ENCODE data around the gene ANTXR2. TPM values are rescaled to one million over a fixed set of nuclear protein-coding genes. Genes with fewer than 3 reads are reported as not detected.

ANTXR2 gene
- total RNA-seq, 4 donors from 2014 or later: 136 to 215 (median 183) TPM

DNA sequence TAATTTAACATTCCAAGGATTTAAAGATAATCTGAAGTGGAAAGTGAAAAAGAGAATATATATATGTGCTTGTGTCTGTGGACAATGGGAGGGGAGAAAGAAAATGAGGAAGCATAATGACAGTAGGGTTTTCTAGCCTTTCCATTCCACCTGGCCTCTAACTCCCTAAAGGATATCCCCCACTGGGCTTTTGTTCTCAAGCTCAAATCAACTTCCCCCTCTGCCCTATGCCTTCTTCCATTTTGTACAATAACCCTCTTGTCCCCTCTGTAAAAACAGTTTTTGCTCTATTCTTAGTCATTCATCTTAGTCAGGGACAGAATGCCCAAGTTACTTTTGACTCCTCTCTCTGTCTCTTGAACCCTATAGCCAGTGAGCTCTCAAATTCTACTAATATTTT, 23.6 kb downstream of the ANTXR2 start:
- TF ChIP-seq, protein P1, sequence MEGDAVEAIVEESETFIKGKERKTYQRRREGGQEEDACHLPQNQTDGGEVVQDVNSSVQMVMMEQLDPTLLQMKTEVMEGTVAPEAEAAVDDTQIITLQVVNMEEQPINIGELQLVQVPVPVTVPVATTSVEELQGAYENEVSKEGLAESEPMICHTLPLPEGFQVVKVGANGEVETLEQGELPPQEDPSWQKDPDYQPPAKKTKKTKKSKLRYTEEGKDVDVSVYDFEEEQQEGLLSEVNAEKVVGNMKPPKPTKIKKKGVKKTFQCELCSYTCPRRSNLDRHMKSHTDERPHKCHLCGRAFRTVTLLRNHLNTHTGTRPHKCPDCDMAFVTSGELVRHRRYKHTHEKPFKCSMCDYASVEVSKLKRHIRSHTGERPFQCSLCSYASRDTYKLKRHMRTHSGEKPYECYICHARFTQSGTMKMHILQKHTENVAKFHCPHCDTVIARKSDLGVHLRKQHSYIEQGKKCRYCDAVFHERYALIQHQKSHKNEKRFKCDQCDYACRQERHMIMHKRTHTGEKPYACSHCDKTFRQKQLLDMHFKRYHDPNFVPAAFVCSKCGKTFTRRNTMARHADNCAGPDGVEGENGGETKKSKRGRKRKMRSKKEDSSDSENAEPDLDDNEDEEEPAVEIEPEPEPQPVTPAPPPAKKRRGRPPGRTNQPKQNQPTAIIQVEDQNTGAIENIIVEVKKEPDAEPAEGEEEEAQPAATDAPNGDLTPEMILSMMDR (IDR thresholded peaks at IDR 0.05; ENCODE audit: low read depth): no peak

DNA sequence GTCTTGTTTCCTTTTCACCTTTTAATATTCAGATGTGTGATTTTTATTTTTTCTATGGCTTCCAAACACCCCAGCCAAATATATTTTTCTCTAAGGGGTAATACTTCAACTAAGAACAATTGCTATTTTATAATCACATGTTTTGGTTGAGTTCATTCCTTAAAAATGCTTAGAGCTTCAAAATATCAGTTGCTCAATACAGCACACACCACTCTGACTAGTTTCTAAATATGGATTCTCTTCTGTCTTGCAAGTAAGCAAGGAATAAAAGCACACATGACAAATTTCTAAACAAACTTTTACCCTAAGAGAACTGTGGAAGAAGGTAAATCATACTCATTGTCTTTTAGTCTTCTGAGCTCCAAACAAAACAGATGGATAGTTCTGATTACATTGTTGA, 27.2 kb downstream of the ANTXR2 start:
- TF ChIP-seq, protein P1 (IDR thresholded peaks at IDR 0.05; ENCODE audit: low read depth): no peak

DNA sequence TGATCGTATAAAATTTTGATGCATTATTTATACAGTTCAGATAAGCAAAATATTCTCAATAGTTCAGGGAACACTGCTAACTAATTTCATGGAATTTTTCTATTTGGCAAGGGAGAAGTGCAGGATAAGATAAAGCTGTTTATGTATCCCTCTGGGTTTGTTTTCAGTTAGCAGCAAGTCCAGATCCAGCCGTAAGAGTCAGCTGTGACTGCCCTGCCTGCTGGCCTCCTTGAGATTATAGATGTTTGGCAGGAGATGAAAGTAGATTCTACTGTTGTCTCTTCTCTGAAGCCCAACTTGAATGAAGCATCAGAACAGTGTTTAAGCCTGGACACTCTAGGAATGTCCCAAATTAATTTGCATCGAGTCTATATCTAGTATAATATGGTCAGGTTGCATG, 29.5 kb downstream of the ANTXR2 start:
- TF ChIP-seq, protein P1 (IDR thresholded peaks at IDR 0.05; ENCODE audit: low read depth): no peak

DNA sequence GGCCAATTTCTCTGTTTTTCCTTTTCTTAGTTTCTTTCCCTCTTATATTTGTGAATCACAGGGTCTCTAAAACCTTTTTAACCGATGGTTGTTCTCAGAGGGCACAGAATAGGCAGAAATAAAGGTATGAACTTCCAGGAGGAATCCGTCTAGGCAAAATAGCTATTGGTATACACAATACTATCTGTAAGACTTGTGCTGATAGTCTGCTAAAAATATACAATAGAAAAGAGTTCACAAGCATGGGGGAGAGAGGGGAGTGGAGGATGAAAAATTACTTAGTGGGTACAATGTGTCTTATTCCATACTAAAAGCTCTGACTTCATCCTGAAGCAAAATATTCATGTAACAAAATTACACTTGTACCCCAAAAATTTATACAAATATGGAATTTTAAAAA, 30.2 kb downstream of the ANTXR2 start:
- TF ChIP-seq, protein P1 (IDR thresholded peaks at IDR 0.05; ENCODE audit: low read depth): no peak

DNA sequence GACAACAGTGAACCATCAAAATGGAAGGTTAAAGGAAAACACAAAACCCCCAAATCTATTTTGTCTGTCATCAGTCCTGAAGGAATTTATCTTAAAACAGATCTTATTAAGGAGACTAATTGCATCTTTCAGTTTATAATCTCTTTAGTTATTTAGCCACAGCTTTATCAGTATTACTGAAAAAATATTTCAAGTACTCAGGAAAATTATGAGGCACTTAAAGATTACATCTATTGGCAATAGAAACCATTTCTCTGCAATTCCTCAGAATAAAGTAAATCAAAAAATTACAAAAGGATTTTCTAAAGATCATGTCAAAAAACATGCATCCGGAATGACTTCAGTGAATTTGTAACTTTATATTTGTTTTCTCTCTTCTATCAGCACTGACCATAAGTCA, 35.2 kb downstream of the ANTXR2 start:
- TF ChIP-seq, protein P1 (IDR thresholded peaks at IDR 0.05; ENCODE audit: low read depth): no peak

DNA sequence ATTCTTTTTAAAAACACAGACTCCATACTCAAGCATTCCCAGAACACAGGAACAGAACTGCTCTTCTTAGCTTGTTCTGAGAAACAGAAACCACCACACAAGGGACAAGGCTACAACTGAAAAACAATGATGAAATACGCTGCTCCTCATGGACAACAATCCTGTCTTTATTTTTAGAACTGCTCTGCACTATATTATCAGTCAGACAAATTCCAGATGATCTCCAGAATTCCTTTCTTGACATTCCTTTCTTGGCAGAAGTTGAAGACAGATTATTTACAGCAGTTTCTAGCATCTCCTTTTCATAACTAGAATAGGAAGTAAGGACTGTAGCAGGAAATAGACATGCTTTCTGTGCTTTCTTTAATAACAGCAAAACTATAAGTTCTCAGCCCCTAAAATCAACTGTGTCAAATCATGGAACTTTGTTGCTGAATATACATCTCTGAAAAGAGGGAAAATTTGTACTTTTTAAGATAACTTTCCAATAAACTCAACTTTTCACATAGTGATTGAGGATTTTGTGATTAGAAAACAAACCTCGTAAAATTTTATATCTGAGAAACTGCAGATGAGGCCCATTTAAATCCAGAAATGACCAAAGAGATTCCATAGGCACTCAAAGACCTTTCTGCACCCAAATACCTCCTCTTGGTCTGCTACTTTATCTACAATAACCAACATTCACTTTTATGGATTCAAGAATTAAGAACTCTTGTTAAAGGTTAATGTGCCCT, 35.9 kb downstream of the ANTXR2 start:
- TF ChIP-seq, protein P1 (IDR thresholded peaks at IDR 0.05; ENCODE audit: low read depth): no peak

DNA sequence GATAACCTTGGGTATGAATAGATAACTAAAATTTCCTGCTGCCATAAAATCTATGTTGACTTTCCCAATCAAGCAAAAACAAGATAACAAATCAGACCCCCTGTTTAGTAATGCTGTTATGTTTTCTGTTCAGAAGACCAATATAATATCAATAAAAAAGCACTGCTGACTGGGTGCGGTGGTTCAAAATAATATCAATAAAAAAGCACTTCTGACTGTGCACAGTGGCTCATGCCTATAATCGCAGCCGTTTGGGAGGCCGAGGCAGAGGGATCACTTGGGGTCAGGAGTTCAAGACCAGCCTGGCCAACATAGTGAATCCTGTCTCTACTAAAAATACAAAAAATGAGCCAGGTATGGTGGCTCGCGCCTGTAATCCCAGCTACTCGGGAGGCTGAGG, 36.7 kb downstream of the ANTXR2 start:
- TF ChIP-seq, protein P1 (IDR thresholded peaks at IDR 0.05; ENCODE audit: low read depth): no peak

All from subcutaneous adipose tissue (tissue), 4 donors.